ENCODE measurements around the gene ZNF334.

Gene ZNF334

DNA sequence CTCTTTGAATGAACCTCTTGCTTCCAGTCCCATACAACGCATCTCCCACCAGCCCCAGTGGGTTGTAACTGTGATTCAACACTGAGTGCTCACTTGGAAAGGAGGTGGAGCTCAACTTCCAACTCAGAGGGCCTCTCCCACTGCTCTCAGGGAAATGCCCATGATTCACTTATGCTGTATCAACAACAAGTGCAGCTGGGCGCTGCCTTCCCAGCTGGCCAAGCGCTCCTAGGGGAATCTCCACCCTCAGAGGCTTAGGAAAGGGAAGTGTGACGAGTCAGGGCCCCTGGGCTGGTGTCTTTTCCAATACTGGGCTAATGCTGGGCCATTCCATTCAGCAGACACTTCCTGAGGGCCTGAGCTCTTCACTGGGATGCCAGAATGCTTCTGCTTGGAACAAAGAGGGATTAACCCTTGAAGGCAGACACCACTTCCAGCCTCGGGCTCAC, 45.2 kb upstream of the ZNF334 start:
- no peak for DNase-seq
- TF ChIP-seq, protein P1, sequence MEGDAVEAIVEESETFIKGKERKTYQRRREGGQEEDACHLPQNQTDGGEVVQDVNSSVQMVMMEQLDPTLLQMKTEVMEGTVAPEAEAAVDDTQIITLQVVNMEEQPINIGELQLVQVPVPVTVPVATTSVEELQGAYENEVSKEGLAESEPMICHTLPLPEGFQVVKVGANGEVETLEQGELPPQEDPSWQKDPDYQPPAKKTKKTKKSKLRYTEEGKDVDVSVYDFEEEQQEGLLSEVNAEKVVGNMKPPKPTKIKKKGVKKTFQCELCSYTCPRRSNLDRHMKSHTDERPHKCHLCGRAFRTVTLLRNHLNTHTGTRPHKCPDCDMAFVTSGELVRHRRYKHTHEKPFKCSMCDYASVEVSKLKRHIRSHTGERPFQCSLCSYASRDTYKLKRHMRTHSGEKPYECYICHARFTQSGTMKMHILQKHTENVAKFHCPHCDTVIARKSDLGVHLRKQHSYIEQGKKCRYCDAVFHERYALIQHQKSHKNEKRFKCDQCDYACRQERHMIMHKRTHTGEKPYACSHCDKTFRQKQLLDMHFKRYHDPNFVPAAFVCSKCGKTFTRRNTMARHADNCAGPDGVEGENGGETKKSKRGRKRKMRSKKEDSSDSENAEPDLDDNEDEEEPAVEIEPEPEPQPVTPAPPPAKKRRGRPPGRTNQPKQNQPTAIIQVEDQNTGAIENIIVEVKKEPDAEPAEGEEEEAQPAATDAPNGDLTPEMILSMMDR (IDR thresholded peaks at IDR 0.05; ENCODE audit: low read depth, low read length): no peak

DNA sequence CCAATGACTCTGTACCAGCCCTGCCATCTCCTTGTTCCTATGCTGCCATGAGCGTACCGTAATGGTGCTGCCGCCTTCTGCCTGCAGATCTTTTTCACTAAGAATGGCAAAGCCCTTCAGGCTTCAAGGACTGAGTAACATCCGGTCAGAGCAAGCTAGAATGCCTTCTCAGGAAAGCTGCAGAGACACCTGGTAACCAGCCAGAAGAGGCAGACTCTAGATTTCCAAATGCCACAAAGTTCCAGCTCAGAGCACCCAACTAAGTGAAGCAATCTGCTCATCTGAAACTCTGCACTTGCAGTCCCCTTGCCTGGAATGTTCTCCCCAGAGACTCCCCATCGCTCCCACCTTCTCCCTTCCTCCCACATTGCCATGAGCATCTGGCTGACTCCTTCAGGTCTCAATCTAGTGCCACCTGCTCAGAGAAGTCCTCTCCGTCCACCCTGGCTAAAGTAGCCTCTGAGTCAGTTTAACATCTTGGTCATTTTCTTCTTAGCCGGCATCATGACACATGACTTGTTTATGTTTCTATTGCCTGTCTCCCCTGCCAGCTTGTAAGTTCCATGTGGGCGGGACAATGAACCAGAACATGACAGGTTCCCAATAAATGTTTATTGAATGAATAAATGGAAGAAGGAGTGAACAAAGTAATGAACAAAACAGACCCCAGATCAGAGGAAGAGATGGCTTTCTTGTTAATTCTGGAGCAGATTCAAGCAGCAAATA, 44.0 kb upstream of the ZNF334 start:
- DNase-seq: no peak
- no peaks in the 10 kb centered on the region for H3K4me1 ChIP-seq
- no peak overlapping the region for H3K4me3 ChIP-seq (ENCODE audit: low read depth, low read length)

More for the DNA sequence above, 45.2 kb upstream of the ZNF334 start:
- H3K4me3 ChIP-seq (ENCODE audit: low read depth, low read length): no peak overlapping the region
- H3K27me3 ChIP-seq: peaks cover 19% of the 10 kb centered on the region
- H3K36me3 ChIP-seq: no peaks in the 10 kb centered on the region
- no peaks in the 10 kb centered on the region for H3K9me3 ChIP-seq
- H3K4me1 ChIP-seq: no peaks in the 10 kb centered on the region

DNA sequence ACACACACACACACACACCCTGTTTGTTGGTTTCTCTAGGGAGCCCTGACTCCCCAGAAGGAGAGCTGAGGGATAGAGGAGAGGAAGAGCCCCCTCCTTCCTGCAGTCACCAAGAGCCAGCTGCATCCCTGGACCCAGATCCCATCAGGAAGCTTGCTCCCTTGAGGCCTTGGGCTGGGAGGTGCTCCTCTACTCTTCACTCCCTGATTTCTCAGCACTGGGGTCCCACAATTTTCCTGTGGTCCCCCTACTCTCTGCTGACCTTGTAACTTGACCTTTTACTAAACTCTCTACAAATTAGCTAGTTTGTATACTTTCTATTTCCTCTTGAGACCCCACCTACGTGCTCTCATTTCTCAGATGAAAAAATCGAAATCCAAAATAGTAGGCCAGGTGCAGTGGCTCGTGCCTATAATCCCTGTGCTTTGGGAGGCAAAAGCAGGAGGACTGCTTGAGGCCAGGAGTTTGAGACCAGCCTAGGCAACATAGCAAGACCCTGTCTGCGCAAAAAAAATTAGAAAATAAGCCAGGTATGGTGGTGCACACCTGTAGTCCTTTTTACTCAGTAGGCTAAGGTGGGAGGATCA, 42.1 kb upstream of the ZNF334 start:
- Histone ChIP-seq H3K27me3 (peaks cover 22% of the 10 kb centered on the region), H3K4me3 (ENCODE audit: low read depth, low read length) (no peak overlapping the region), H3K36me3 (no peaks in the 10 kb centered on the region), H3K9me3 (no peaks in the 10 kb centered on the region), H3K4me1 (no peaks in the 10 kb centered on the region)
- no peak for DNase-seq
- TF ChIP-seq, protein P1 (IDR thresholded peaks at IDR 0.05; ENCODE audit: low read depth, low read length): no peak

More for the DNA sequence above, 44.0 kb upstream of the ZNF334 start:
- H3K36me3 ChIP-seq: no peaks in the 10 kb centered on the region
- H3K27me3 ChIP-seq: peaks cover 21% of the 10 kb centered on the region
- no peaks in the 10 kb centered on the region for H3K9me3 ChIP-seq
- TF ChIP-seq, protein P1 (IDR thresholded peaks at IDR 0.05; ENCODE audit: low read depth, low read length): no peak

DNA sequence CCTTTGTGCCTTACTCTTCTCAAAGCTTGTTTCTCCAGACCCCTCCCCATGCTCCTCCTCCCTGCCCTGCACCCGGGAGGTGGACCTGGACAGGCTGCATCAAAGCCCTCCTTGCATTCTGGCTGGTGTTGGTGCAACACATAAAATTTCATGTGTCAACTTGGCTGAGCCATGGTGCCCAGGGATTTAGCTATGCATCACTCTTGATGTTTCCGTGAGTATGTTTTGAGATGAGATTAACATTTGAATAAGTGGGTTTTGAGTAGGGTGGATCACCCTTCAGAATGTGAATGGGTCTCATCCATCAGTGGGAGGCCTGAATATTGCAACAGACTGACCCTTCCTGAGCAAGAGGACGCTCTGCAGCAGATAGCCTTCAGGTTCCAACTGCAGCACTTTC, 41.5 kb upstream of the ZNF334 start:
- DNase-seq: no peak
- TF ChIP-seq, protein P1 (IDR thresholded peaks at IDR 0.05; ENCODE audit: low read depth, low read length): no peak
- peaks cover 27% of the 10 kb centered on the region for H3K27me3 ChIP-seq
- H3K36me3 ChIP-seq: no peaks in the 10 kb centered on the region
- H3K4me3 ChIP-seq (ENCODE audit: low read depth, low read length): no peak overlapping the region
- no peaks in the 10 kb centered on the region for H3K4me1 ChIP-seq
- H3K9me3 ChIP-seq: no peaks in the 10 kb centered on the region

DNA sequence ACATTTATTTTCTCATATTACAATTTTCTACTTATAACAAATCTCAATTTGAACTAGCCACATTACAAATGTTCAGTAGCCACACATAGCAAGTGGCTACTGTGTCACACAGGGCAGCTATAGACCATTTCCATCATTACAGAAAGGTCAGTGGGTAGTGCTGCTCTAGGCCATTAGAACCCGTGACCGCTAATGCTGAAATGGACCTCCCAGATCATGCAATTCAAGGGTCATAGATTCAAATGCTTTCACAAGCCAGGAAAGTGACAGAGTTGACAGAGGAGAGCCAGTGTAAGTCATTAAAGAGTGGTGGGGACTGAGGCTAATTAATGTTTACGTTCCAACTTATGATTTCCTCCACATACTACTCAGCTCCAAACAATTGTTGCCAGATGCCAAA, 40.6 kb upstream of the ZNF334 start:
- DNase-seq: no peak
- Histone ChIP-seq H3K9me3 (no peaks in the 10 kb centered on the region), H3K4me1 (no peaks in the 10 kb centered on the region), H3K36me3 (no peaks in the 10 kb centered on the region), H3K27me3 (peaks cover 27% of the 10 kb centered on the region), H3K4me3 (ENCODE audit: low read depth, low read length) (no peak overlapping the region)
- TF ChIP-seq, protein P1 (IDR thresholded peaks at IDR 0.05; ENCODE audit: low read depth, low read length): no peak

Data from BE2C (cell line).